22Rv1 (cell line): ENCODE data around the gene MDFIC.

ENCODE experiments used
- ZFX ChIP-seq: fragments of 450-650 bp; IDR thresholded peaks from 2 replicates; pipeline ENCODE4 v1.6.1; 2017; ENCODE audit warnings: antibody characterized with exemption, borderline replicate concordance
- TF ChIP-seq, protein P1 (sequence below): fragments of 450-650 bp; IDR thresholded peaks from 2 replicates; pipeline ENCODE4 v1.5.1; 2017; ENCODE audit warnings: mild to moderate bottlenecking

DNA sequence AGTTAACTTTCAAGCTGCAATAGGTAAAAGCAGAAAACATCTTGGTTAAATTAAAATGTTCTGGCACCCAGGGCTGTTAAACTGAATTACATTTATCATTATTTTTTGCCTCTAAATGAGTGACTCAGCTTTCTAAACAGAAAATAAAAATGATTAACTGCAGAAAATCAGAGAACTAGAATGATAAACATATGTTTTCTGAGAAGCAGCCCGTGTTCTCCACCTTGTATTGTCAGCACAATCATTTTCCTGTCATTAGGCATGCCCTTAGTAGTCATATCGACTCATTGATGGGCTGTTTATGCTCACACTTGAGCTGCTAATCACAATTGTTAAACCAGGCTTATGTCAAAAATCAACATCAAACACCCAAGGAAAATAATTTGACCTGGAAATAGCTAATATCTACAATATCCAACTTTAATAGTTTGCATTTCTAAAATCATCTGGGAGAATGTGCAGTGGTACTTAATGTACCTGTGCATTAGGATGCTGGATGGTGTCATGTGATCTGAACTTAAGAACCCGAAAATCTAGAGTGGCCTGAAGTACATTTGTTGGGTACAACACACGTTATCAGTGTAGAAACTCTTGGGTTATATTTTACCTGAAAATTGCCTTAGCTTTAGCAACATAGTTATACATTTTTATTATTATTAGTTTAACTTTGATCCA is 2.3 kb downstream of the MDFIC start:
- TF ChIP-seq, protein P1, sequence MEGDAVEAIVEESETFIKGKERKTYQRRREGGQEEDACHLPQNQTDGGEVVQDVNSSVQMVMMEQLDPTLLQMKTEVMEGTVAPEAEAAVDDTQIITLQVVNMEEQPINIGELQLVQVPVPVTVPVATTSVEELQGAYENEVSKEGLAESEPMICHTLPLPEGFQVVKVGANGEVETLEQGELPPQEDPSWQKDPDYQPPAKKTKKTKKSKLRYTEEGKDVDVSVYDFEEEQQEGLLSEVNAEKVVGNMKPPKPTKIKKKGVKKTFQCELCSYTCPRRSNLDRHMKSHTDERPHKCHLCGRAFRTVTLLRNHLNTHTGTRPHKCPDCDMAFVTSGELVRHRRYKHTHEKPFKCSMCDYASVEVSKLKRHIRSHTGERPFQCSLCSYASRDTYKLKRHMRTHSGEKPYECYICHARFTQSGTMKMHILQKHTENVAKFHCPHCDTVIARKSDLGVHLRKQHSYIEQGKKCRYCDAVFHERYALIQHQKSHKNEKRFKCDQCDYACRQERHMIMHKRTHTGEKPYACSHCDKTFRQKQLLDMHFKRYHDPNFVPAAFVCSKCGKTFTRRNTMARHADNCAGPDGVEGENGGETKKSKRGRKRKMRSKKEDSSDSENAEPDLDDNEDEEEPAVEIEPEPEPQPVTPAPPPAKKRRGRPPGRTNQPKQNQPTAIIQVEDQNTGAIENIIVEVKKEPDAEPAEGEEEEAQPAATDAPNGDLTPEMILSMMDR, result no peak
- TF ChIP-seq ZFX, result no peak
